Ramos (cell line): ENCODE measurements around the gene KRT6C.
"Not testable (repeated sequence)": the region's sequence is repeated elsewhere in the genome, so short reads cannot be mapped to it uniquely, and the experiment has no call there.

ENCODE experiments used
- in situ Hi-C: fragments of 300-500 bp; cut with MboI; formaldehyde crosslinking; loops from one replicate; pipeline ENCODE4 v1.14.3; 2022; ENCODE audit warnings: low sequenced_read_pairs; ENCODE audit not compliant: unreplicated experiment

KRT6C gene

DNA sequence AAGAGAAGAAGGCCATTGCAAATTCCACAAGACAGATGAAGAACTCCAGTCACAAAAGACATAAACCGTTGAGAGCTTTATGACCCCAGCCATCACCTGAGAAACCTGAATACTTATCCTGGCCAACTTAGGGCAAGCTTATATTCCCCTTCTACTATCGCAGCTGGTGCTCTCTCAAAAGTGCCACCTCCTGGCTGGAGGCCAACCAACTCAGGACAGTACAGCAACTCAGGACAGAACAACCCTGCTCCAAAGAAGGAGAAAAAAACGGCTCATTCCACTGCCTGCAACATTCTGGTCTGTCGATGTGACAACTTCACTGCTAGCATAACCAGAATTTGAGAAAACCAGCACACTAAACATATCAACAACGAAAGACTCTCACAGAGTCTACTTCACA is 11.9 kb downstream of the KRT6C start:
- in situ Hi-C loops: no loop called here

DNA sequence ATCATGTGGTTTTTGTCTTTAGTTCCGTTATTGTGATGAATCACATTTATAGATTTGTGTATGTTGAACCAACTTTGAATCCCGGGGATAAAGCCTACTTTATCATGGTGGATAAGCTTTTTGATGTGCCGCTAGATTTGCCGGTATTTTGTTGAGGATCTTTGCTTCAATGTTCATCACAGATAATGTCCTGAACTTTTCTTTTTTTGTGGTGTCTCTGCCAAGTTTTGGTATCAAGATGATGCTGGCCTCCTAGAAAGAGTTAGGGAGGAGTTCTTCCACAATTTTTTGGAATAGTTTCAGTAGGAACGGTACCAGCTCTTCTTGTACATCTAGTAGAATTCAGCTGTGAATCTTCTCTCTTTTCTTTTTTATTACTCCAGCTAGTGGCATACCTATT is 14.7 kb downstream of the KRT6C start:
- in situ Hi-C loops: no loop called here

DNA sequence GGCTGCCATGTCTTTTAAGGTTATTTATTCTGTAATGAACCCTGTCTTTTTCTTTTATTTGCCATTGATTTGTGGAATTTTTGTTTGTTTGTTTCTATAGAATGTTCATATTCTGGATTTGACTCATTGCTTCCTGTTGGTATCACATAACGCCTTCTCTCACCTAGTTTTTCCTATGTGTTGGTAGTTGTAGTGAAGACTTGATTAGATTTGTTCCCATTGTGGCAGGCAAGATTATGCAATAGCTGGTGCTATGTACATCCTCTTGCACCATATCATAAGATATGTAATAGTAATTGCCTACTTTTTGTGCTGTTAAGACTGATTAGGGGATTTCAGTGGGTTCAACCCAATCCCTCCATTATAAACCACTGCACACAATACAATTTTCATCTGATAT is 17.8 kb downstream of the KRT6C start:
- in situ Hi-C loops: no loop called here

DNA sequence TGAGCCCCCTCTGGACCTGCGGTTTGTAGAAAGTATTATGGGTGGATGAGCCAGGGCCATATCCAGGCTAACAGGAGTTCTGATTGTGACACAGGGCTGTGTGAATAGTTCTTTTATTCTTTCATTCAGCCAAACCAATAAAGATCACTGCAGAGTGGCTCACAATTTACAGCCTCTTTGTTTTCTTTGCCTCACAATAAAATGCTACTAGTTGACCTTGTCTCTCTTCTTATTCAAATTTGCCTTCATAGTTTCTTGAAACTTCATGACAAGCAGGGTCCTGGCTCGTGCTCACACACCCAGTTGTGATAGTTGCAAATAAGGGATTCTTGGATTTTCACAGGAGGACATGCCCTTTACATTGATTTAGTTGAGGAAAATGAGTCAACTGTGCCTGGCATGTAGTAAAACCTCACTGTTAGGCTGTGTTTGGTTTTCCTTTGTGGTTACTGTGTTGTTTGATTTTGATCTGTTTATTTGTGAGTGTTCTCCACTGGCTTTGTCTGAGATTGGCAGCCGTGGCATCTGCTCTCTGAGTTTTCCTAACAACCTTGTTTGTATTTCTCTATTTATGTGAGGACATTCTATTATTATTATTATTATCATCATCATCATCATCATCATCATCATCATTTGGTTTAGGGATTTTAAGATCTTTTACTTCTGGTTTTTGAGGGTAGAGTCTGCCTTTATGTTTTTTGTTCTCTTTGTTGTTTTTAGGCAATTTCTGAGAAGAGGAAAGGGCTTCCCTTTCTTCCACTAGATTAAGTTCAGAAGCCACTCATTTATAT is 19.0 kb downstream of the KRT6C start:
- in situ Hi-C loops: no loop called here

DNA sequence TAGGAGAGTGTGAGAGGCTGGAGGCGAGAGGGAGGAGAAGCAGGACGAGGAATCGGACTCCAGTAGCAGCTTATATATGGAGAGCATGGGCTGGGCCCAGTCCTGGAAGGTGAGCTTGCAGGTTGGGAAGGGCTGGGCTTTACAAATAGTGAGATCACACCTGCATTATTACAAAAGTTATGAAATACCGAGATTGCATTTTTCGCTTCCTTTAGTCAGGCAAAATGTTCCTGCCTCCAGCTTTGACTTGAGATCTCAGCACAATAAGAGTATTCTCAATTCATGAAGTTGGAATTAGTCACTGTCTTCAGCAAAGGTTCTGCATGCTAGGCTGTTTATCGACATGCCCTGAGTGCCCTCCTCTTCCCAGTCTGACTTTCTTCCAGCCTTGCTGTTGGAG is 21.5 kb downstream of the KRT6C start, which contains the start of gene KRT6B:
Gene KRT6B (minus strand): TSS at position 46 of the 400 bp plus-strand sequence. CDS start 68 bp downstream, outside the sequence.
- in situ Hi-C loops: no loop called here

DNA sequence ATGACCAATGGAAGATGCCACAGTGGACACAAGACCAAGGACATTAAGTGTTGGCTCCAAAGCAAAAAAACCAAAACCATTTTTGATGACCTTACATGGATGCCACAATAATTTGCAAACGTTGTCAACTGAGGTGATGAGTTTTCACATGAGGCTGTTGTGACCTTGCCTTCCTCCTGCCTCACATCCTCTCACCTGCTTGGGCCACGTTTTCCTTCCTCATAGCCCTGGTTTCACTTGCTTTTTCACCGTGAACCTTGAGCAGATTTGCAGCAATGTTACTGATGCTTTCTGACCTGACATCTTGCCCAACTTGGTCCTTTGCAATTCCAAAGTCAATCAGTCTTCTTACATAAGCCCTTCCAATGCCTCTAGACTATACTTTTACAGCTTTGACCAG is 25.4 kb downstream of the KRT6C start:
- in situ Hi-C loops: no loop called here

DNA sequence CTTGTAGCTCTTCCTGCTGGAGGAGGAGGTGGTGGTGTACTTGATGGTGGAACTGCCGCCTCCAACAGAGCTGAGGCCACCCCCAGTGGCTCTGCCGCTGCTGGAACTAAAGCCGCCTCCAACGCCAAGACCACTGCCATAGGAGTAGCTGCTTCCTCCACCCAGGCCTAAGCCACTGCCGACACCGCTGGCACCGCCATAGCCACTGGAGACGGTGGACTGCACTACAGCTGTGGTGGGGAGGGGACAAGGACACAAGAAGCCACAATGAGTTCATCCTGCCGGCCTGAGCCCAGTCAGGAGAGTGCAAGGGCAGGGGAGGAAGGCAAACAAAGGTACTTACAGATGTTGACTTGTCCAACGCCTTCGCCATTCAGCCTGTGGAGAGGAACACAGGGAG is 26.4 kb downstream of the KRT6C start:
- in situ Hi-C loops: not testable (repeated sequence)

DNA sequence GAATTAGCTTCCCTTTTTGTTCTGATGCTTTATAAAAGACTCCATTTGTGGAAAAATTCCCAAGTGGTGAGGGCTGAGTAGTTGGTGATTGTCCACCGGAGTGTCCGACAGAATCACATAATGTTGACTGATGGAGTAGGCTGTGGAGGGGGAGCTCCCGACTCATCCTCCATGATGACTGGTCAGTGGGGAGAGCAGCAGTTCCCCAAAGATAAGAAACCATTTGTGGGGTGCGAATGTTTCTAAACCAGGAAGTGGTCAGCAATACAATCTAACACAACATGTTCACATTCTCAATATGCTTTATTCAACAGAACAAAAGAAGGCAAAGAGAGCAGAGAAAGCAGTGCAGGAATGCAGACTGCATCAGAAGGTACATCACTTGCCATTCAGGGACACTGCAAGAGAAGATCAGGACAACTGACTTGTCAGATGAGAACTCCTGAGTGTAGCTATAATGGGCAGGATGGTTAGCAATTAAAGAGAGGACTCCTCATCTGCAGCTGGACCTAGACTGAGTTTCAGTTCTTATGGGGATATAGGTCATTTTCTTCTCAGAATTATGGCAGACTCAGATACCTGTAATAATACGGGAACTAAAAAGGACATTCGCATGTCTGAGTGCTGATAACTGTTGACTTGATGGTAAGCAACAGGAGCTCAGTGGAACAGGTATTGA is 27.1 kb downstream of the KRT6C start:
- in situ Hi-C loops: no loop called here

DNA sequence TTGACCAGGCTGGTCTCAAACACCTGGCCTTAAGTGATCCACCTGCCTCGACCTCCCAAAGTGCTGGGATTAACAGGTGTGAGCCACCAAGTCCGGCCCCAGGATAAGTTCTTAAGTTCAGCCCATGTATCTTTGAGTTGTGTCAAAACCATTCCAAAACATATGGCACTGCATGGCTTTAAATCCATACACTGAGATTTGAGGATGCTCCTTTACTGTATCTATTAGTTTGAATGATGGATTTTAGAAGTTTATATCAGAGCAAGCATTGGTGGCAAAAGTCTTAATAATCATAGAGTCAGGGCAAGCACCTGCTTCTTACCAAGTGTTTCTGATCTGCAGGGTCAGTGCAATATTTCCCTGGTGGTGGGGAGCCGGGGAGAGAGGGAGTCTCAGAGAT is 27.7 kb downstream of the KRT6C start:
- in situ Hi-C loops: no loop called here

DNA sequence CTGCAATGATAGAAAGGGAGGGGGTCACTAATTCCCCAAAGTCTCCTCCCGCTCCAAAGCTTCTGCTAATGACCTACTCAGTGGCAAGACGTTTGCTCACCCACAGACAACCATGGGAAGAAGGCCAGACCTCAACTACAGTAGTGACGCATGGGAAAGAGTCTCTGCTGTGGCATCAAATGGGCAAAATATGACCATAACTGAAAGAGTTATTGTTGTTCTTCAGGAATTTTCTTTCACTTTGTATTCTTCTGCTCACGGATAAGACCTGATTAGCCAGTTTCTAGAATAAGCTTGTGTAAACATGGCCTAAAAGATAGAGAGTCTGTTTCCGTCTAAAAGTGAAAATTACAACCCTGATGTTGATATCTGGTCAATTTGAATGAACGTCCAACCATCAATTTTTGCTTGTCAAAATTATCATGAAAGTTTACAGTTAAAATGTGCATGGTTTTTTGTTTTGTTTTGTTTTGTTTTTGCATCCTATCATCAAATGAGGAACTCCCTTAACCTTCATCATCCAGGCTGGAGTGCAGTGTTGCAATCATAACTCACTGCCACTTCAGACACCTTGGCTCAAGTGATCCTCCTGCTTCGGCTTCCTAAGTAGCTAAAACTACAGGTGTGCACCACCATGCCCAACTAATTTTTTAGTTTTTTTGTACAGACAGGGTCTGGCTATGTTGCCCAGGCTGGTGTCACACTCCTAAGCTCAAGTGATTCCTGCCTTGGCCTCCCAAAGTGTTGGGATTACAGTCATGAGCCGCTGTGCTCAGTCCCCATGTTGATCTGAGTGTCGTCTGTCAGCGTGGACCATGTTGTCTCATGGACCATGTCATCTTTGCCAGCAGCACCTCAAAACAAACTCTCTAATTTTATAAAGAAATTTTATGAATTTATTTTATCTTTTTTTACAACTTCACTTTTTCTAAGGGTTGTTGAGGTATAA is 28.7 kb downstream of the KRT6C start:
- in situ Hi-C loops: no loop called here

DNA sequence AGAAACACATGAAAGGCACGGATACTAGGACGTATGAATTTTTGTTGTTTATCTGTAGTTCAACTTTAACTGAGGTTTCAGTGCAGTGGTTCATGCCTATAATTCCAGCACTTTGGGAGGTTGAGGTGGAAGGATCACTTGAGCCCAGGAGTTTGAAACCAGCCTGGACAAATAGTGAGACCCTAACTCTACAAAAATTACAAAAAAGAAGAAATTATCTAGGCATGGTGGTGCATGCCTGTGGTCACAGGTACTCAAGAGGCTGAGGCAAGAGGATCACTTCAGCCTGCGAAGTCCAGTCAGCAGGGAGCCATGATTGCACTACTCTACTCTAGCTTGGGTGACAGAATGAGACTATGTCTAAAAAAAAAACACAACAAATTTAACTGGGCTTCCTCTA is 29.6 kb downstream of the KRT6C start:
- in situ Hi-C loops: no loop called here

DNA sequence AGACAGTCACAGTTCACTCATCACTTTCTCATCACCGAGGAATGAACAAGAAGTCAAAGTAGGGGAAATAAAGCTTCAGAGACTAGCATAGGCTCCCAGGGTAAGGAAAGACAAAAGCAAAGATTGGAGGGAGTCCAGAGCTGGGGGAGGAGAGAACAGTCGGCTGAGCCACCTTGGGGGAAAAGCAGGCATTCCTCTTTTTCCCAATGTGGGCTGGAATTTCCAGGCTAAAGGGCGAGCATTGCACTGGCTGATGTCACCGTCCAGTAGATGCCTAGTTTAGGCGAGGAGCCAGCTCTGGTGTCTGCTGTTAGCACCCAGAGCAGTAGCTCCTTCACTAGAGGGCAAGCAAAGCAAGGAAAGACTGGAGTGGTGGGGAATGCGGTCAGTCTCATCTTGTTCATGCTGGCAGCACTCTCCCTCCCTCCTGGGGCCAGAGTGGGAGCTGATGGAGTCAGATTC is 31.0 kb downstream of the KRT6C start:
- in situ Hi-C loops: no loop called here

DNA sequence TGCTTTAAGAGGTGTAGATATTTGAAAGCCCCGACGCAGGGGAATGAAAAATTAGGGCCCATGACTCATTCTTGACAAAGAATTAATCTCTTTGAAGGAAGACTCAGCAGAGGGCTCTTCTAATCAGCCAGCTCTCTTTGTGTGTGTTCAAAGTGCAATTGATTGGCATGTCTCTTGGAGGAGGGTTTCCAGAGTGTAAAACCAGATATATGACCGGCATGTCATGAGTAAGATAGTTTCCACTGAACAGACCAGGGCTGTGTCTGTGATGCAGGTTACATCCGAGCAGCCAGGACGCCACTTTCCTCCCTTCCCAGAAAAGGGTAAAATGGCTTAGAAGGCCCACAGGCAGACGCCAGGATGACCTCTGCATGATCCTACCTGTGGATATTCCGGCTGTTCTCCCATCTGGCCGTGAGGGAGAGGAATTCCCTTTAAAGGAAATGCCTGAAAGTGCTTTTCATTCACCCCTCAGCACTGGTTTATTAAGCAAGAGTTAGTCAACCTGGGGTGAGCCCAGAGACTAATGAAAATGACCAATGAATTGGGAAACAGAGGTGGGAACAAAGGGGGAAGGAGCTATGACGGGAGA is 32.2 kb downstream of the KRT6C start:
- in situ Hi-C loops: no loop called here

DNA sequence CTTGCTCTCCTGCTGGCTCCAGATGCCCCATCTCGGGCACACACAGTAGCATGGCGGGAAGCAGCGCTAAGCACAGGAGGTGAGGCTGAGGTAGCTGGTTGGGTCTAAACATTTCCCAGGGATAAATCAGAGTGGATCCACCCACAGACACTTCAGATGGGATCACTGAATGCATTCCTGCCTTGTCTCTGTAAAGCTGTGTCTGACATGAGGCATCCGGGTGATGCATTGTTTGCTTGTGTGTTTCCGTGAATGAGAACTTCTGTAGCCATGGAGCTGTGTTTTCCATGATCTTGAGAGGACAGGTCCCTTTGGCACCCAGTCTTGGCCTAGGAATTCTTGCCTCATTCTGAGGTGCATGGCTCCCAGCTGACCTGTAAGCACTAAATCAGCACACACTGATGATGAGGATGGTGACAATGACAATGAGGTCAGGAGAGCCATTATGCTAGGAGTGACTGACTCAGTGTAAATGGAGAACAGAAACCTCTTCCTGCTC is 32.7 kb downstream of the KRT6C start:
- in situ Hi-C loops: no loop called here

DNA sequence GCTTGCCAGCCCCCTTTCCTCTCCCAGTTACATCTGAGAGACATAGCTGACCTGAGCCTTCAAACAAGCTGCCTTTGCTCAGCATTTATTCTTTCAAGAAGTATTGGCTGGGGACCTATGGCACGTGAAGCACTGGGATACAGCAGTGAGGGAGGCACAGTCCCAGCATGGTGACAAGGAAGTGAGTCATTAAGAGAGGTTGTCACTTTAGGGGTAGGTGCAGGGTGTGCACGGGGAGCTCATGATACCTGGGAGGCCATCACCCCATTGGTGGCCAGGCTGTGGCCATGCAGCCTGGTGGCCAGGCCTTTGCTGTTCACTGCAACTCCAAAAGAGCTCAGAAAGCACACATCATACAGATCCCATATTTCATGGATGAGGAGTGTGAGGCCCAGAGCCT is 33.8 kb downstream of the KRT6C start:
- in situ Hi-C loops: no loop called here

DNA sequence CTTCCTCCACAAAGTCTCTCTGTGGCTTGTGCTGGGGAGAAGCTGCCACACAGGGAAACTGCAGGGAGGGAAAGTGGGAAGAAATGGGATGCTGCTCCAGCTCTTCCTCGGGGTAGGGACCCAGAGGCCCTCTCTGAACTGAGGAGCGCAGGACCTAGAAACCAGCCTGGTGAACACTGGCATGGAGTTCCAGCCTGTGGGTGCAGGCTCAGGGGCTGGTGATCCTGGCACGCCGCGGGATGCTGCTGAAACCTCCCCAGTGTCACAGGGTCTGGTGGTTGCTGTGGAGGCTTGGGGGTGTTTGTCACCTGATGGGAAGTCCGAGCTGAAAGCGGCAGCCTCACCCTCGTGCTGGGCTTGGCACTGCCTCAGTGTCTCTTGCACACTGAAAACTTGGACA is 34.2 kb downstream of the KRT6C start:
- in situ Hi-C loops: no loop called here

DNA sequence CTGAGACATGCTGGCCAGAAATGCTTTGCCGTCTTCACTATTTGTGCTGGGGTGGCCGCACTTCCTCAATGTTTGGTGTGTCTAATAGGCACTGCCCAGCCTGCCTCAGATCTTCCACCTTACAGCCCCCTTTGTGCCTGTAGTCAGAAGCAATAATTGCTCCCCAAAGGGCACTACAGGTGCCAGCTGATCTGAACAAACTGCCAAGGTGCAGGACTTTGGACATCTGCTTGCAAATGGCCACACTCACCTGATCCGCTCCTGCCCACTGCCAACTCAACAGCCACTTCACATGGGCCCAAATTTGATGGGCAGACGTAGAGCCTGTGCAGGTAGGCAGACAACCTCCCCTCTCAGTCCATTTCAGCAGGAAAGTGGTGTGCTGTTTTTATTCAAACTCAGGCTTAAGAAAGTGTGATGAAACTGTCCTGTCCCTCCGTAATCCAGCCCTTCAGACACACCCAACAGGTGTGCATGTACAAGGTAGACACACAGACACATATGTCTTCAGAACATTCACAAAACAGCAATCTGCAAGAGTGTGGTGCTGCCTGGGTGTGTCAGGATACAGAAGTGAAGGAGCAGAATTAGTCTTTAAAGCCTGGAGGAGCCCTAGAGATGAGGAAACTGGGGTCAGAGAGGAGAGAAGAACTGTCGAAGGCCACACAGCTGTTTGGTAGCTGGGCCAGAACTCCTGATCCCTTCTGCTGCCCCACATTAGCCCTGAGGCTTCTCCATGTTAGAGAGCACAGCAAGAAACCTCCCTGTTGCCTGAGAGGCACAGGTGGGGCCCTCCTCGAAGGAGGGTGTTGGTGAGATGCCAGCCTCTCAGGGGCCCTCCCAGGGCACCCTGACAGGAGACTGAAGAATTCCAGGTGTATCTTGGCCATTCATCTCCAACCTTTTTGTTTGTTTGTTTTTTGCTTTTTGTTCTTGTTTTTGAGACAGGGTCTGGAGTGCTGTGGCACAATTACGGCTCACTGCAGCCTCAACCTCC is 35.0 kb downstream of the KRT6C start:
- in situ Hi-C loops: no loop called here

DNA sequence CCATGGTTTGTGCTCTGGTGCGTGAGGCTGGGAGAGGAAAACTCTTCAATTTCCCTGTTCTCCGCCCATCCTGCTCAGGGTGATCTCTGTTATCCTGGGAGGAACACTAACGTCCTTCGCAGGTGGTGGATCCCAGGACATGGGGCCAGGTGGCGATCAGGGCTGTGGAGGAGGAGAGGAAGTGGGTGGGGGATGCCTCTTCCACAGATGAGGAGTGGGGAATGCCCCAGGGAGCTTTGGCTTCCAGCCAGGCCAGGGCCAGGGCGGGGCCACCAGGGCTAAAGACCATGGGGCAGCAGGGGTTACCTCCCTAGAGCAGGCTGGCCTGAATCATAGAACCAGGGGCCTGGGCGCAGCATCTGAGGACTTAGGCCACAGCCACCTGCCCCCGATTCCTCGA is 36.1 kb downstream of the KRT6C start:
- in situ Hi-C loops: no loop called here
